HG03571 (cell line): ENCODE measurements around the gene STEAP1B.
"Not testable (repeated sequence)": the region's sequence is repeated elsewhere in the genome, so short reads cannot be mapped to it uniquely, and the experiment has no call there.

Source experiments
- ATAC-seq: cut with Tn5 transposase; IDR thresholded peaks from one replicate; pipeline ENCODE4 v1.9.1; 2021; ENCODE audit not compliant: unreplicated experiment

The STEAP1B gene

DNA sequence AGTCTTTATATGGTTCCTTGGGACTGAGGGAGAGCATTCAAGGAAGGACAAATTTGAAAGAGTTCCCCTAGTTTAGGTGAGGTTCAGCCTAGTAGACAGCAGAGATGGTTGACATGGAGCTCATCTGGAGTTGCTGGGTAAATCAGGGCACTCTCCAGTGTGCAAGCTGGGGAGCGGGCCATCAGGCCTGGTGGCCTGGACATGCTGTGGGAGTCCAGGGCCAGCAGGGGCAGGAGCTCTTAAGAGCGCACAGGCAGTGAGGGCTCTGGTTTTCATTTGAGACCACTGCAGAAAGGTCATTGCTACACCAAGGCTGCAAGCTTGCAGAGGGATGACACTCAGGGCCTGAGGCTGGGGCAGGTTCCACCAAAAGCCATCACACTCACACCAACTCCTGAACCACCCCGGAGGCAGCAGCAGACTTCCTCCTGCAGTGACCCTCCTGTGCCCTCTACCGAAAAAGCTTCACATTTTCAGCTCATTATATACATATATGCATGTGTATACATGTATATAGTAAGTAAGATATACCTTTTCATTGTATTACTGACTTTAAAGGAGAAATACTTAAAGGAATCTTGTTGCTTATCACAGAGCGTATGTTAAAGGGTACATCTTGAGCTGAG is 39.5 kb downstream of the STEAP1B start:
- no peak for ATAC-seq

- no peak for ATAC-seq
These were observed 42.5 kb downstream of the STEAP1B start for GRCh38 chr7:22457471-22457870.

DNA sequence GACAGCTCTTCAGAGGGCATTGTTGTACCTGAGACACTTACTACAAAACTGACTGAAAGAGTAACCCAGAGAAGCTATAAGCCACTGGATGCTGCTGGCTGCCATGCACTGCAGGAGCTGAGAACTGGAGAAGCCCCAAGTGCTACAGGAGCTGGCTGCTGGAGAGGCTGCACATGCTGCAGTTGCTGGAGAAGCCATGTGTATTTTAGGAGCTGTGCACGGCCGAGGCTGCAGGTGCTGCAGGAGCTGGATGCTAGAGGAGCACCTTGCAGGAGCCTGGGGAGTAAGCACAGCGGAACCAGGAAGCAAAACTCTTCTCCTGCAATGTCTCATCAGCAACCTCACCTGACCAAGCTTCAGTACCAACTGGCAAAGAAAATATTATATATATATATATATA is 45.5 kb downstream of the STEAP1B start:
- ATAC-seq, result no peak

DNA sequence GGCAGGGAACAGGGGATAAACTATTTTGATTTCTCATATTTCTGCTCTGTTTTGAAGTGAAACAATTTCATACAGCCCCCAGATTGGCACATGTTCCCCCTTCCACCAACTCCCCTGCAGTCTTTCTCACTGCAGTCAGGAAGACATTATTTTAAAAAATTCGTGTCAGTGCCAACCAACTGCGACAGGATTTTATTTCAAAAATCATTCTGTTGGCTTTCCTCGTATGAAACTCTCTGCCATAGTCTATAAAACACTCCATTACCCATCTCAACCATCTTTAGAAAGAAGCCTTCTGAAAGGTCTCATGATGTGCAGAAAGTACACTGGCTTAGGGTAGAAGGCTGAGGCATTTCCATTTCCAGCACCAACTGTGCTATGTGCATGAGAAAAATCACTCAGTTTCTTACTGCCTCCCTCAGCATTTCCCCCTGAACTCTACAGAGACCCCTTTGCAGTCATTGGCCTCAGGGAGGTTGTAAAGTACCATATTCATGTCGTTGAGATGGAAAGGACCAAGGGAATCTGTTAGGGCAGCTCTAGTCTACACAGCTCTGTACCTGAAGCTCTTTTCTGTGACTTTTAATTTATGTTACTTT is 46.9 kb downstream of the STEAP1B start:
- ATAC-seq, result no peak

DNA sequence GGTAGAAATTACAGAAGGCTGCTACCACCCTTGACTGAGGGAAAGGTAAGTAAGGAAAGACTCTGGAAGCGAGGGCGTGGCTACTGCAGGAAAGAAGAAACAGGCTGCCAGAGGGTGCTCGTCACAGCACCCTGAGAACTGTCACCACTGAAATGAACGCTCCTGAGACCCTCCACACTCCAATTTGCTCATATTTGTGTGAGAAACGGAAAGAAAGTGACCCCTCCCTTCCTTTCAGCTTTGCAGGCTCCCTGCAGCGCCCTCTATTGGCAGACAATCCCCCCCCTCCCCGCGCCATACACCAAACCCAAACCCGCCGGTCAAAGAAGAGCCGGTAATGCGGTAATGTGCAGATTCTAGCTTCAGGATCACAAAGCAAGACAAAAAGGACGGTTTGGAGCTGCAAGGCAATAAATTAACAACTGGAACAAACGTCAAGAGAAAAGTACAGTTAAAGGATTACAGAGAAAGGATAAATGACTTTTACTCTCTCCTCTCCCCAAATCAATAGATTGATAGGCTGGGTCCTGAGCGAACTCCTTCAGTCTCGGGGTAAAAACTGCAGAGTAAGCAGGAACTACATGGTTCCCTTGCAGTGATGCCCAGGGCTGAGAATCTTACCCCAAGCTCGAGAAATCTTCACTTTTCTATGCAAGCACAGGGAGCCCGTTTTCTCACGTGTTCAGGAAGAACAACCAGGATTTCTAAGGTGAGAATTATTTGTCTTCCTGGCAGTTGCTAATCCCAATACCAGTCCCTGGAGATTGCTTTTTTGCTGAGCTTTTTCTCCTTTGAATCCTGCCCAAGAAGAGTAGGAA is 47.6 kb downstream of the STEAP1B start:
- ATAC-seq, result no peak

DNA sequence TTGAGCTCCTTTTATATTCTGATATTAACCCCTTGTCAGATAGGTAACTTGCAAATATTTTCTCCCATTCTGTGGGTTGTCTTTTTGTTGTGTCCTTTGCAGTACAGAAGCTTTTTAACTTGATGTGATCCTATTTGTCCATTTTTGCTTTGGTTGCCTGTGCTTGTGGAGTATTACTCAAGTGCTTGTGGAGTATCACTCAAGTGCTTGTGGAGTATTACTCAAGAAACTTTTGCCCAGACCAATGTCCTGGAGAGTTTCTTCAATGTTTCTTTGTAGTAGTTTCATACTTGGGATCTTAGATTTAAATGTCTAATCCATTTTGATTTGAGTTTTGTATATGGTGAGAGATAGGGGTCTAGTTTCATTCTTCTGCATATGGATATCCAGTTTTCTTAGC is 50.0 kb downstream of the STEAP1B start:
- ATAC-seq, result not testable (repeated sequence)

DNA sequence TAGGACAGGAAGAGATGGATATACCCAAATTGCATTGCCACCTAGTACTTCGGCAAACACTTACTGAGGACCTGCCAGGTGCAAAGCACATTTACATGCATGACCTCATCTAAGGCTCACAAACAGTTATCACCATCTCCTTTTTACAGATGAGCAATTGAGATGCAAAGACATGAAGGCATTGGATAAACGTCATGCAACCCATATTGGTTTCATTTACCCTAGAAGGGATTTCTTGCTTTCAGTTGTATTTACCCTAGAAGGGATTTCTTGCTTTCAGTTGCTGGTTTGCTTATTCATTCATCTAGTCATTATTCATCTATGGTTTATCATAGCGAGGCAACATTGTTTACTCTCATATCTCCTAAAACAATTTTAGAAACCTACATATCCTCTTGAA is 52.2 kb downstream of the STEAP1B start:
- peak; percentile 78 for ATAC-seq

DNA sequence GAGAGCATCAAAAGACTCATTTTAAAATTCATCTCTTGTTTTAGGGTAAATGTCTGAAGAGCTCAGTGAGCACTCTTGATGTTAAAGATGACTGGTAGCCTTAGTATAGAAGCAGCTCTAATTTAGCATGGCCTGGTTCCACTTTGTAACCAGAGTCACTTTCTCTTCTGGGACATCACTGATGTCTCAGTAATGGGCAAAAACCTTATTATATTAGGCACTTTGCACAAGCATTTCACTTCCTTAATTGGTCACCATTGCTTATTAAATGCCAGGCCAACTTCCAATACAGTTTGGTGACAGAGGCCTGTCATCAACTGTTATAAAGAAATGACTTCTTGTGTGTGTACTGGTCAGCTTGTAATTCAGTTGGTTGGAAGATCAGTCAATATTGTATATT is 53.0 kb downstream of the STEAP1B start:
- ATAC-seq, result no peak

DNA sequence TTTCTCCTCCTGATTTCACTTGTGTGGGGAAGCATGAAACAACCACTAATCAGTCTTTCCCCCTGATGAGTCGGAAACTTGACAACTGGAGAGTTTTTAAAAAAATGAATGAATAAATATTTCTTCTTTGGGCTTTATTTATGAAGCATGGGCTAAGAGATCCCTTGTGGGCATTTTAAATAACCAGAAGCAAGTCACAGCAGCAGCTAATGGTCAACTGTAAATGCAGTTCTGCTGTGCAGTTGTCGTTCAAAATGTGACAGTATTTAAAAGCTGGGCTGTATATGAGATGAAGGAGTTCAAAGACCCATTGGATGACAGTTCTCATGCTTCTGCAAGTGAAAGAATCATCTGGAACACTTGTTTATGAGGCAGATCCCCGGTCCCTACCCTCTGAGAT is 54.1 kb downstream of the STEAP1B start:
- no peak for ATAC-seq

GRCh38 chr7:22445140-22445743 is 54.7 kb downstream of the STEAP1B start:
- peak; percentile 39 for ATAC-seq

GRCh38 chr7:22444181-22444971 is 55.6 kb downstream of the STEAP1B start:
- ATAC-seq, result no peak

GRCh38 chr7:22443370-22444180 is 56.4 kb downstream of the STEAP1B start:
- ATAC-seq, result no peak

DNA sequence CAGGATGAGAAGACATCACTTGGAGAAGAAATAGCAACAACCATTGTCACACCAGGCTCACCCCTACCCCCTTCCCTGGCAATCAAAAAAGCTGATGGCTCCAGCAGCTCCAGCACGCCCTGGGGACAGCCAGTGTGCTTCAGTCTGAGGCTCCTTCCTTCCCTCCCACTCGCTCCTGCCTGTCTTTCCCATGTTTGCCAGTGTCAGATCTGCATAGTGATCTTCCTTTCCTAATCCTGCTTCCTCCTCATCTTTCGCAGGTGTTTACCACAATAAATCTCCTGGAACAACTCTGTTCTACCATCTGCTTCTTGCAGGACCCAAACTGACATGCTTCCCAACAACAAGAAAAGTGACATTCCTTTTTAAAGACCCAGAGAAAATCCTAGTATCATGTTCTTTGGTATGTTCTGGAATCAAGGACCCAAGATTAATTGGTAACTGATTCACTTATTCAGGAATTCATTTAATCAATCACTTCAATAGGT is 57.1 kb downstream of the STEAP1B start:
- ATAC-seq, result no peak

- ATAC-seq, result no peak
These were observed 57.7 kb downstream of the STEAP1B start for GRCh38 chr7:22442187-22442881.

DNA sequence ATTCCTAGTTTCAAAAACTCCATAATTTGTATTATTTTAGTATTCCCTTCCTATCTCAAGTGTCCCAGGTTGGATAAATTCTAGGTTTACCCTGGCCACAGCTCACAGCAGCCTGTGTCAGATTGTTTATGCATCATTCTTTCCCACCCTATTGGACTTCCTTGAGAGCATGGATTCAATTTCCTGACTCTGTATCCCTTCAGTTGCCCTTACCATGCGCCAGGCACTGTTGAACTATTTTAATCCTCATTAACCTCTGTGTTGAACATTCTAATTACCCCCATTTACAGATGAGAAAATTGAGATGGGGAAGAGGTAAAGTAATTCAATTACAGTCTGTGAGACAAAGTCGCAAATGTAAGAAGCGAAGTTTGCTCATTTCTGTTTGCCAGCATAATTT is 58.8 kb downstream of the STEAP1B start:
- ATAC-seq, result no peak

- no peak for ATAC-seq
These were observed 61.0 kb downstream of the STEAP1B start for GRCh38 chr7:22438994-22439393.

DNA sequence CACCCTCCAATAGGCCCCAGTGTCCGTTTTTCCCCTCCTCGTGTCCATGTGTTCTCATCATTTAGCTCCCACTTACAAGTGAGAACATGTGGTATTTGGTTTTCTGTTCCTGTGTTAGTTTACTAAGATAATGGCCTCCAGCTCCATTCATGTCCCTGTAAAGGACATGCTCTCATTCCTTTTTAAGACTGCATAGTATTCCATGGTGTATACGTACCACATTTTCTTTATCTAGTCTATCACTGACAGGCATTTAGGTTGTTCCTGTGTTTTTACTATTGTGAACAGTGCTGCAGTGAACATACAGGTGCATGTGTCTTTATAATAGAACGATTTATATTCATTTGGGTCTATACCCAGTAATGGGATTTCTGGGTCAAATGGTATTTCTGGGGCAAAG is 63.4 kb downstream of the STEAP1B start:
- ATAC-seq, result not testable (repeated sequence)

DNA sequence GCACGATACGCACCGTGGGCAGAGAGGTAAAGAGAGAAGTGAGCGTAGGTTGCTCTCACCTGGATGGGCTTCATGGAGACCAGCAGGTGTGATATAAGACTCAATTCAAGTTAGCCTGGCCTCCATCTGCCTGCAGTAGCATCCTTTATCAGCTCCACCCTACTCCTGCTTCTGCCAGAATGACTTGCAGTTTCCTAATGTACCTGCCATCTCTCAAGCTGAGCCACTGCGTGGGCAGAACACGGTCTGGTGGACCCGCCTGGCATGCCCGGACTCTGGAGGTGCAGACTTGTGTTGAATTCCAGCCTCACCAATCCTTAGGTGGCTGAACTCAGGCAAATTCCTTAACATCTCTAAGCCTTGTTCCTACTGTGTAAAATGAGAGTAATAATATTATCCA is 64.3 kb downstream of the STEAP1B start:
- ATAC-seq, result no peak

DNA sequence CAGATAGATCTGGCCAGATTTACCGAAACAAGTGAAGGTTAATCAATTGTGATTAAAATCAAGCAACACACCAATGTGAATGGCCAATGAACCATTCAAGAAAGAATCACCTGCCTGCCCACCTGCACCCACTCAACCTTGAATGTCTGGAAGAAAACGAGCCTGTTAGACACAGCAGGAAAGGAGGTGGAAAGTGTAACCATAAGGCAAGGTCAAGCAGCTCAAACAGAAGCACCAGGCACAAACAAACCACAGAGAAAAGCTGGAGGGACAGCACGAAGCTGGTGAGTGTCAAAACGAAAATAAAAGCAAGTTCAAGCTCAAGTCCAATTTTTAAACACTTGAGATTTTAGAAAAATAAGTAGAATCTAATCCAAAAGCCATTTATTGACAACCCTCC is 64.9 kb downstream of the STEAP1B start:
- ATAC-seq, result peak; percentile 81
